Activated CD8-positive, alpha-beta memory T cell treated with anti-CD3 and anti-CD28 coated beads for 36 hours (primary cell): ENCODE data around the gene ZNF280A. TPM values are rescaled to one million over a fixed set of nuclear protein-coding genes. Genes with fewer than 3 reads are reported as not detected.

Experiments
- CTCF ChIA-PET: fragments of 350-600 bp; sonication (Branson Sonifier 250); formaldehyde crosslinking; loops from one replicate; lab custom pipeline; 2021; ENCODE audit warnings: antibody characterized with exemption; lab: Charles Lee
- POLR2A ChIA-PET: fragments of 350-600 bp; sonication (Branson Sonifier 250); formaldehyde crosslinking; loops from one replicate; lab custom pipeline; 2021; ENCODE audit warnings: antibody characterized with exemption; lab: Charles Lee
- total RNA-seq, 2 experiments: library from RNA; stranded (reverse); gene quantifications; one replicate each; pipeline ENCODE4 v1.2.3, GENCODE V29; 2021

The ZNF280A gene
- not detected for total RNA-seq

GRCh38 chr22:22520020-22520656, at the start of gene ZNF280A:
ZNF280A (minus strand) TSS chr22:22520270; CDS start chr22:22515630, 4,640 bp downstream.
- ChIA-PET POLR2A (no interaction called here), CTCF (interaction anchor here (0.6 kb wide), 1 partner anchor 55 kb away, joined by 3 read pairs; no protein-coding TSS in a partner anchor)

DNA sequence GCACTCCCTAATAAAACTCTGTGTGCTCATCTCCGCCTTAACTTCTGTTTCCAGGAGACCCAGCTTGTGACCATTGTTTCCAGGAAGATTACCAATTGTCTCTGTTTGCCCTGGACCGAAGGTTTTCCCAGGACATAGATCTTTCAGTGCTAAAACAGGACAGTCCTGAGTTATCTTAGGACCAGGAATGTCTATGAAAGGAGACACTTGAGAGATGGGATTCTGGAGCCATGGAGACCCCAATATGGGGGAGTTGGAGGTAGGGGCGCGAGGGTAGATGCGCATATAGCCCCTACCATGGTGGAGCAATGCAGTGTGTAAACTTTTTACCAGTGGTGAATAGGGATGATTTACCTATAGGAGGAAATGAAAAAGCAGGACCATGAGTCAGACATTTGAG, 49.1 kb upstream of the ZNF280A start:
- CTCF ChIA-PET = no interaction called here
- POLR2A ChIA-PET = no interaction called here

DNA sequence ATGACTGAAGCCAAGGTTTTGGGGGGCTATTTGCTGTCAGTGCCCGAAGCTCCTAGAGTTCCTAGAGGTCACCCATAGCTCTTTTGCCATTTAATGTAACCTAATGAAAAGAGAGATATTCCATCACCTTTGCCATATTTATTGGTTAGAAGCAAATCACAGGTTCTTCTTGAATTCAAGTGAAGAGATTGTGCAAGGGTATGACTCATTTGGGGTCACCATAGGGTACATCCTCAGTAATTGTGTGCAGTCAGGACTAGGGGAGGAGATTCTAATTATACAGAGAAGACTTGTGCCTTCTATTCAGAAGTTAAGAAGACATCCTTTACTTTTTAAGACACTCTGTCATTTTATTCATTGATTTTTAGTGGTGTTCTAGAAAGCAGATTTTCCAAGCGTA, 45.9 kb upstream of the ZNF280A start:
- CTCF ChIA-PET = no interaction called here

DNA sequence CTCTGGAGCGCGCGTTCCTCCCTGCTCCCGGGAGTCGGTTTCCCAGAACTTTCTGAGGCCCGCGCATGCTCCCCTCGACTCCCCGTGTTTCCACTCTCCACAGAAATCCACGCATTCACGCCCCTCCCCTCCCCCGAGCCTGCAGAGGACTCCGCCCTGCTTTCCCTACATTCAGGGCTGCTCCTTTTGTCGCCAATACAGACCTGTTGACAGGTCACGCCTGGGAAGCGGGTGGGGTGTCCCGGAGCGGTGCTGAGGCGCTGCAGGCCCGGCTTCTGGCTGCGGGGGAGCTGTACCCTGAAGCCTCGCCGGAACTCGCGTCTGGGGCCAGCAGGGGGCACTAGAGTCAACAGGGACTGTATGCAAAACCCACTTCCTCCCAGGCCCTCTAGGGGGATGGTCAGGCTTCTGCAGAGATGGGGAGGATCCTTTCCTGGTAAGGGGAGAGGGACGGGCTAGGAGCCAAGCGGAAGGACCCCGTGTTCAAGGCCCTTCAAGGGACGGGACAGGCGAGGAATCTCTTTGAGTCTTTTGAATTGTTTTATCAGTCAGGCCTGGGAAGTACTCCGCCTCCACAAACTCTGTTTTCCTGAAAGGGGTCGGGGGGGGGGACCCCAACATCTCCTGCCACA, 39.0 kb upstream of the ZNF280A start, which contains the start of gene PRAME:
Gene PRAME, minus strand, starts transcription at position 294 of the 632 bp plus-strand sequence. CDS start 2,433 bp downstream, outside the sequence.
- ChIA-PET CTCF (interaction anchor here (1.4 kb wide), 1 partner anchor 9 kb away, joined by 4 read pairs; no protein-coding TSS in a partner anchor), POLR2A (interaction anchor here (0.5 kb wide), 1 partner anchor 47 kb away, joined by 3 read pairs; no protein-coding TSS in a partner anchor)

More for the DNA sequence above, 45.9 kb upstream of the ZNF280A start:
- POLR2A ChIA-PET = no interaction called here

DNA sequence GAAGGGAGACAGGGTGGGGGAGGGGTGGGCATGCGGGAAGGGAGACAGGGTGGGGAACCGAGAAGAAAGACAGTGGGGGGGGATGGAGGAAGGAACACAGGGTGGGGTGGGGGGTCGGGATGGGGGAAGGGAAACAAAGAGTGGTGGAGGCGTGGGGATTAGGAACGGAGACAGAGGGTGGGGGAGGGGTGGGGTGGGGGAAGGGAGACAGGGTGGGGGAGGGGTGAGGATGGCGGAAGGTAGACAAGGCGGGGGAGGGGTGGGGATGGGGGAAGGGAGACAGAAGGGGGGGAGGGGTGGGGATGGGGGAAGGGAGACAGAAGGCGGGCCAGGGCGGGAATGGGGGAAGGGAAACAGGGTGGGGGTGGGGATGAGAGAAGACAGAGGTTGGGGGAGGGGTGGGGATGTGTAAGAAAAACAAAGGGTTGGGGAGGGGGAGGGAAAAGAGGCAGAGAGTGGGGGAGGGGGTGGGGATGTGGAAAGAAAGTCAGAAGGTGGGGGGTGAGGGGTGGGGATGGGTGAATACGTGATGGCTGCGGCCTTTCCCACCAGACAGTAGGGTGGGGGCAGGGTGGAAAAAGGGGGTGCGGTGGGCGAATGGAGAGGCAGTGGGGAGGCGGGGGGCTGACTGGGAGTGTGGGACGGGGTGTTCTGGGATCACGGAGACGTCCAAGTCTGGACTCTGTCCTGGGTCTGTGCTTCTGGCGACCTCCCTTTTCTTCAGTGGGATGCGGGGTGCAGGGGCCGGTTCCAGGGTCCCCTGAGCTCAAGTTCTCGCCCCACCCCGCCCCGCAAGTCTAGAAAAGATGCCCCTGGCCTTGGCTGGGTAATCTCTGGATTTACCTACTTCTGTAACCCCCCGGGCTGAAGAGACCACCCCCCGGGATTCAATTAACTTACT, 38.3 kb upstream of the ZNF280A start:
- CTCF ChIA-PET = interaction anchor here (1.4 kb wide), 1 partner anchor 9 kb away, joined by 4 read pairs; no protein-coding TSS in a partner anchor
- POLR2A ChIA-PET = no interaction called here

DNA sequence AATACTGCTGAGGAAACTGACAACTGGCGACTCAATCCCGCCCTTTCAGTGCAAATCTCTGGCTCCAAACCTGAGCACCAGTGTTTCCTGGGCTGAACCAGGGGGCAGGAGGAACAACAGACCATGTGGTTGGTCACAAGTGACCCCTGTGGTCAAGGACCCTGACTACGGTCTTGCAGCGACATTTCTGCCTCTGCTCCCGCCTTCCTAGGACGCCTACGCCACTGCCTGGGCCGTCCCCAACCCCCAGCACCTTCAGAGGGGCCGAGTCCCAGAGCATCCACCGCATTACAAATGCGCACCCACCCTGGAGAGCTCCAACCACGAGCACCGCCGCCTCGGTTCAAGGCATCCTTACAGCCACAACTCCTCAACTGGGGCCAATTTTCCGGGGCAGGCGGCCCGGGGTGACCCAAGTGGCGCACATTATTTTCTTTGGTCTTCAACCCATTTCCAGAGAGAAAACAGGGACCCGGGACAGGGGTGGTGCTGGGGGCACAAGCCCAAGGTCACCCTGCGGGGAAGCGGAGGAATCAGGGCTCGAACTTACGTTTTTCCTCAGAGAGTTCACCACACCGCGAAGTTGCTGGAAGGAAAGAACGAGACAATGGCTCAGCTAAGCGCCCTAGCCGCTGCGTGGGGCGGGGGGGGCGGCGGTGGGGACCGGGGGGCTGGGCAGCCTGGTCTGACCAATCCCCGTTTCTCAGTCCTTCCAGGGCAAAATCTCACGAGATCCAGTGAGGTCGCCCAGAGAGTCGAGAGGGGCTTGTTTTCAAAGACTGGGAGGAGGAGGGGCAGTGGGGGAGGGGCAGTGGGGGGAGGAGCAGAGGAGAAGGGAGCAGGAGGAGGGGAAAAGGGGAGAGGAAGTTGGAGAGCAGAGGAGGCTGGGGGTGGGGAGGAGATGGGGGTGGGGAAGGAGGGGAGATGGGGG, 37.2 kb upstream of the ZNF280A start:
- ChIA-PET POLR2A (no interaction called here), CTCF (no interaction called here)

GRCh38 chr22:22556578-22556977, 36.5 kb upstream of the ZNF280A start:
- POLR2A ChIA-PET = no interaction called here
- CTCF ChIA-PET = no interaction called here

DNA sequence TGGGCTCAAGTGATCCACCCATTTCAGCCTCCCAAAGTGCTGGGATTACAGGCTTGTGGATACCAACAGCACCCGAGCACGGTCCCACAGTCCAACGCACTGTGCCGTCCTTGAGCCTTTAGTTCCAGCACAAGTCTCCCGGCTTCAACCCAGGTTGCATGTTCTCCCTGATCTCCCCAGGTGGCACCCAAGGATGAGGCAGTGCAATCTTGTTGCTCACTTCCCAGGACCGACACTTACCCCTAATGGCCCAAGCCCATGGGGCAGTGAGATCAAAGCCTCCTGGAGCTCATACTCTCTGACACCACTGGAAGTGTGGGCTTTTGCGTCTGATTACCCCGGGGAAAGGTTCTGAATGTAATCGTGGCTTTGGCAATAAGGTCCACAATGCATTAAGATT, 35.5 kb upstream of the ZNF280A start:
- ChIA-PET CTCF (no interaction called here), POLR2A (no interaction called here)

GRCh38 chr22:22554587-22555284, 34.7 kb upstream of the ZNF280A start:
- ChIA-PET CTCF (no interaction called here), POLR2A (no interaction called here)

GRCh38 chr22:22553735-22554586, 33.9 kb upstream of the ZNF280A start:
- ChIA-PET CTCF (no interaction called here), POLR2A (no interaction called here)

DNA sequence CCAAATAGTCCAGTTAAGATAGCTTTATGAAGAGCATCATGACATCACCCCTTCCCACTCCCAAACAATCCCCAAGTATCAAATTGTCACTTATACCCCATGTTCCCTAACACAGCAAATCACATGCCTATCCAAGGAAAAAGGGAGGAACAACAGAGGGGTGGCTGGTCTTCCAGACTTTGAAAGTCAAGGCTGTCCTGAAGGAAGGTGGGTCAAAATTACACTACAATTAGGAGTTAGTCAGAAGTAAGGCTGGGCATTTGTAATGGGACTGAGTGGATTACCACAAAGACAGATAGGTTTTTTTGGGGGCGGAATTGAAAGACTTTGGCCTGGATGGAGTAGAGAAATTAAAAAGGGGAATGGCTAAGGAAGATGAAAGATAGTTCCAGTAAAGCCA, 33.1 kb upstream of the ZNF280A start:
- ChIA-PET CTCF (no interaction called here), POLR2A (no interaction called here)

DNA sequence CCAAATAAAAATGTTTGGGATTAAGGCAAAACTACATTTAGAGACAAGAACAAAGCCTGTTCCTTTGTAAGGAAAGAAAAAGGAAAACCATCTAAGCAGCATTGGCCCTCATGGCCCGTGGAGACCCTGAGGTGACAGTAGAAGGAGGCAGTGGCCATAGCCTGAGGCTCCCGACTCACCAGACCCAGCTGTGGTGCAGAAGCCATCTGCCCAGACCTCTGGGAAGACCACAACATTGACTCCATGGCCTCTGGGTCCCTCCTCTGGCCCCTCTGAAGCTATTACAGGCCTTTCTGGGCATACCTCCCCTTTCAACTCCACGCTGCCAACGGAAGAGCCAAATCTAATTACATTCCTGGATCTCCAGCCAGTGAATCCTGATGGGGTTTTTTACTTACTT, 32.6 kb upstream of the ZNF280A start:
- POLR2A ChIA-PET = no interaction called here
- CTCF ChIA-PET = no interaction called here

GRCh38 chr22:22550789-22551434, 30.8 kb upstream of the ZNF280A start:
- POLR2A ChIA-PET = no interaction called here
- CTCF ChIA-PET = interaction anchor here (0.5 to 1.0 kb wide), 2 partner anchors 43 to 120 kb away, joined by 3 read pairs; no protein-coding TSS in a partner anchor

GRCh38 chr22:22548910-22549309, 28.8 kb upstream of the ZNF280A start:
- ChIA-PET CTCF (no interaction called here), POLR2A (no interaction called here)

- ChIA-PET CTCF (no interaction called here), POLR2A (no interaction called here)
Measured at GRCh38 chr22:22548317-22548716, 28.2 kb upstream of the ZNF280A start.

- CTCF ChIA-PET = no interaction called here
Measured at GRCh38 chr22:22547692-22548300, 27.7 kb upstream of the ZNF280A start.

More at GRCh38 chr22:22547692-22548300, 27.7 kb upstream of the ZNF280A start:
- POLR2A ChIA-PET = no interaction called here
